Skeletal muscle cell (primary cell): ENCODE data around the gene NSD1.

Experiments used
- DNase-seq: peaks from one replicate; pipeline ENCODE4 v3.0.0-alpha.2; 2010; ENCODE audit warnings: low read depth
- H3K4me3 ChIP-seq: 2 replicates; pipeline ENCODE4 v1.5.1; 2011; ENCODE audit warnings: low read depth, mild to moderate bottlenecking, control low read depth, low read length, moderate library complexity

The NSD1 gene

DNA sequence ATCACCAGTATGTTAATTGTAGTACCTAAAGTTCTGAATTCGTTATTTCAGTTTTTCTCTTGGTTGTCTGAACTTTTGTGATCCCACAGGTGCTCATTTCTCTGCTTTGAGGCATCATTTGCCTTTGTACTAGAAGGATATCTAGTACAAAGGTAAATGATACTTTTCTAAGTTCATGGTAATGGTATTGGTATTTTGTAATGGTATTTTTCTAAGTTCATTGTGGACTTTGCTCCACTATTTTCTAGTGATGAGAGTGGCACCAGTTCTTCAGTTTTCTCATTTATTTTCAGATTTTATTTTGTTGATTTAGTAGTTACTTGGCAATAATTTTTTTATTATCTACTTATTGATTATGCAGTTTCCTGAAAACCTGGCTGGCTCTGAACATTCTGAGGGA, 127.9 kb downstream of the NSD1 start:
- no peak for DNase-seq
- no peak overlapping the region for H3K4me3 ChIP-seq

DNA sequence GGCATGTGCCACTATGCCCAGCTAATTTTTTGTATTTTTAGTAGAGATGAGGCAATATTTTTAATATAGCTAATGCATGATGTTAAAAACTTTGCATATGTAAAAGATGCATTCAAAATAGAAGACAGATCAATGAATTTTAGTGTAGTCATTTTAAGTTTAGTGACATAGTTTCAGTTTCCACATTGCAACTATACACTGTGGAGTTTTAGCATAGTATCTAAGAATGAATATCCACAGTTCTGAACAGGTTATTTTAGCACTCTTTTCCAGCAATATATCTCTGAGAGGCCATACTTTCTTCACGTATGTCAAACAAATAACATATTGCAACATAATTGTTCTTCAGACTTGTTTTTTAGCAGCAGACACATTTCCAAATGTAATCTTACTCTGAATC, 130.6 kb downstream of the NSD1 start:
- no peak for DNase-seq
- H3K4me3 ChIP-seq, result no peak overlapping the region

DNA sequence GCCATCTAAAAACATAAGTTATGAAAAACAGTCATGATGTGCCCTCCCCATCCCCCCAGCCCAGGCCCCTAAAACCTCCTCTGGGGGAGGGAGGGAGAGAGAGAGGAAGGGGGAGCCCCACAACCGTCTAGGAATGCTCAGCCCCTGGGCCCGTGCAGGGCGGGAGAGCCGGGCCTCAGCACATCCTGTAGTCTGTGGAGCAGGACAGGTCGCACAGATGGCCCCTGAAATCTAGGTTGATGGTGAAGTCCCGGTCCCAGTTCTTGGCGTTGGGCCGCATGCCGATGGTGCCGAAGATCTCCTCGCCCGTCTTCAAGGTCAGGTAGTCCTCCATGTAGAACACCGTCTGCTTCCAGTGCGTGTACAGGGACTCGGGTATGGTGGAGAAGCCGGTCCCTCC, 131.8 kb downstream of the NSD1 start:
- H3K4me3 ChIP-seq, result no peak overlapping the region
- no peak for DNase-seq

DNA sequence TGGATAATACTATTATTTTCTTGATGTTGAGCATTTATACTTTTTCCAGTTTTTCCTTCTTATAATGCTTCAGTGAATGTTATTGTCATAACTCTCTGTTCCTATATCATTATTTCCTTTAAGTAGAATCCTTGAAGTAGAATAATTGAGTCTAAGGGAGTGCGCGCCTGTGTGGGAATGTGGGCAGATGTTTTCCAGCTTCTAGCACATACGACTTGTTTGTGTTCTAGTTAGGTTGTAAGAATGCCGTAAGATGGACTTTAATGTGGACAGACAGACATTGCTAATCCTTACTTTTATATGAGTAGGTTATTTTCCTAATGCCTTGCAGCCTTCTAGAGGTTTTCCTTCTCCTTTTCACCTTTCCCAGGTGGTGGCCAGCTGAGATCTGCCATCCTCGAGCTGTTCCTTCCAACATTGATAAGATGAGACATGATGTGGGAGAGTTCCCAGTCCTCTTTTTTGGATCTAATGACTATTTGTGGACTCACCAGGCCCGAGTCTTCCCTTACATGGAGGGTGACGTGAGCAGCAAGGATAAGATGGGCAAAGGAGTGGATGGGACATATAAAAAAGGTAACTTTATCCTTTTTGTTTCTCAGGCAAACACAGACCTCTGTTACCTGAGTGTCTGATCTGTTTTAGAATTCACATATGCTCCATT, 135.8 kb downstream of the NSD1 start:
- H3K4me3 ChIP-seq, result no peak overlapping the region

DNA sequence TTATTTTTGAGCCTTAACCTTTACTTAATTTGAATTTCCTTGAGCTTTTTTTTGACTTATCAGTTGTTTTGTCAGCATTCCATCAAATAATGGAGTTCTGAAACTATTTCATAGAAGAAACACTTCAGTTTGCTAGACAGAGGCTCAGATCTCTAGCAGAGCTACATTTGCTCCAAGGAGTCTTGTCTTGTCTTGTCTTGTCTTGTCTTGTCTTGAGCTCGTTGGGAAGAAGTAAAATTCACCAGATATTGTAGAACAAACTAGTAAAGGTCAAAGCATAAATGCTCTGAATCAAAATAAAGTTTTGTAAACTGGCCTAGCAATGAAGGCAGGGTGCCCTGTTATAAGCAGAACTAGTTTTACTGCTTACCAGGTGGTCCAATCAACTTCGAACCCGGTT, 136.4 kb downstream of the NSD1 start:
- H3K4me3 ChIP-seq, result no peak overlapping the region
- no peak for DNase-seq

More for the DNA sequence above, 135.8 kb downstream of the NSD1 start:
- DNase-seq, result no peak

DNA sequence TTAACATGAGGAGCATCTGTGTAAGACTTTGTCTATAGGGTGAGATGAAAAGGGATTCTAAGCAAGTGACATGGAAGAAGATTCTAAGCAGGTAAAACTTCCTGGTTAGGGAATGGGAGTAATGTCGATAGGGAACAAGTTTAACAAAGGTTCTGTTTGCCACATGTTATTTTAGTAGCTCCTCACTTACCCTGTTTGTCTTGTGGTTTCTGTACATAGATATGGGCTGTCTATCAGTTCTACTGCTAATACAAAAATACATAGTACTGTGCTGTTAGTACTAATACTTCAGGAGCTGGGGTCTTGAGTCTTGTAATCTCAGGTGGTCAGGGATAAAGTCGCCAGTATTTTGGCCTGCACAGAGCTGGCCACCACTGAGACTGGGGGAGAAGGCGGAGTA, 137.1 kb downstream of the NSD1 start:
- H3K4me3 ChIP-seq, result no peak overlapping the region
- DNase-seq, result no peak

DNA sequence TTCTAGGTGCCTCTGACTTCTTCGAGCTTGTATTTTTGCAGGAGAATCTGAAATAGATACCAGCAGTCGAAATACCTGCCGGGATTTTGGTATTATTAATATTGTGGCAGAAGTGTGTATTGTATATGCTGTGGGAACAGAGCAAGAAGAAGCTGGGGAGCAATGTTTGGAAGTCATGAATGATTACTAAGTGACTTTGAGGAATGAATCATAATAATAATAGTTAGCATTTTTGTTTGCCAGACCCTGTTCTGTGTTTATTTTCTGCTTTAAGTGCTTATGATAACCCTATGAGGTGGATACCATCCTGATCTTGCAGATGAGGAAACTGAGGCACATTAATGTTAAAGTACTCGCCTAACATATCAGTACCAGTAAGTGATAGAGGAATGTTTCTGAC, 137.5 kb downstream of the NSD1 start:
- no peak overlapping the region for H3K4me3 ChIP-seq
- no peak for DNase-seq

DNA sequence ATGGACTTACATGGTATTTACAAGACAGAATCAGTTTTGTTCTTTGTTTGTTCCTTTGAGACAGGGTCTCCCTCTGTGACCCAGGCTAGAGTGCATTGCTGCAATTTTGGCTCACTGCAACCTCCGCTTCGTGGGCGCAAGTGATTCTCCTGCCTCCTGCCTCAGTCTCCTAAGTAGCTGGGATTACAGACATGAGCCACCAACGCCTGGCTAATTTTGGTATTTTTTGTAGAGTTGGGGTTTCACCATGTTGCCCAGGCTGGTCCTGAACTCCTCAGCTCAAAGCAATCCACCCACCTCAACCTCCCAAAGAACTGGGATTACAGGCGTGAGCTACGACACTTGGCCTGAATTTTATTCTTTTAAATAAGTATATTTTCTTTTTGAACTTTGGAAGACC, 142.3 kb downstream of the NSD1 start:
- DNase-seq, result no peak
- H3K4me3 ChIP-seq, result no peak overlapping the region

DNA sequence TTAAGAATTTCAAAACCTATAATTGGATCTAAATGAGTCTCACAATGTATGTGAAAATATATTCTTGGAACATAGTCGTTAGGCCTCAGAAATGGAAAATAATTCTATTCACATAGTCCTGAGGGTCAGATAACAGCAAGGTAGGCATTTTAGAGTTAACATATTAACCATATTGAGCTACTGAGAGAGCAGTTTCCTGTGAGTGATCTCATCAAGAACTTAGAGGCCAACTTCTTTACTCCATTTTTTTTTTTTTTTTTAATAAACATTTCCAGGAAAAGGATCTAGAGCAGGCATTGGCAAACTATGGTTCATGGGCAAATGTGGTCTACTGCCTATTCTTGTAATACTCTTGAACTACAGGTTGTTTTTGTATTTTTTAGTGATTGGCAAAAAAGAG, 143.3 kb downstream of the NSD1 start:
- H3K4me3 ChIP-seq, result no peak overlapping the region
- DNase-seq, result no peak

DNA sequence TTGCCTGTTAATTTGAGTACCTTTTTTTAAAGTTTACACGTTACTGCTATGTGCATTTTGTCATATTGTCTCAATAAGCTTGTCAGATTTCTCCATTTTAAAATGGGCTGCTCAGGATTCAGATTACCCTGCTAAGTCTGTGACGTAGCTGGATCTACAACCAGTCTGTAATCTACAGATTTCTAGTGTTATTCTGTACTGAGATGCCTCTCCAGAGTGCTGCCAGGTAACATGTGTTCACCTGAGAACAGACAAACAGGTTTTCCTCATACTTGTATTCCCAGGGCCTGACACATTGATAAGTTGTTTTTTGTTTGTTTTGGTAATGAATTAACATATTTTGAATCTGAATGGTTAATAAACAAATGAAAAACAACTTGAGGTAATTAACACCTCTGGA, 154.6 kb downstream of the NSD1 start:
- H3K4me3 ChIP-seq, result no peak overlapping the region
- no peak for DNase-seq

DNA sequence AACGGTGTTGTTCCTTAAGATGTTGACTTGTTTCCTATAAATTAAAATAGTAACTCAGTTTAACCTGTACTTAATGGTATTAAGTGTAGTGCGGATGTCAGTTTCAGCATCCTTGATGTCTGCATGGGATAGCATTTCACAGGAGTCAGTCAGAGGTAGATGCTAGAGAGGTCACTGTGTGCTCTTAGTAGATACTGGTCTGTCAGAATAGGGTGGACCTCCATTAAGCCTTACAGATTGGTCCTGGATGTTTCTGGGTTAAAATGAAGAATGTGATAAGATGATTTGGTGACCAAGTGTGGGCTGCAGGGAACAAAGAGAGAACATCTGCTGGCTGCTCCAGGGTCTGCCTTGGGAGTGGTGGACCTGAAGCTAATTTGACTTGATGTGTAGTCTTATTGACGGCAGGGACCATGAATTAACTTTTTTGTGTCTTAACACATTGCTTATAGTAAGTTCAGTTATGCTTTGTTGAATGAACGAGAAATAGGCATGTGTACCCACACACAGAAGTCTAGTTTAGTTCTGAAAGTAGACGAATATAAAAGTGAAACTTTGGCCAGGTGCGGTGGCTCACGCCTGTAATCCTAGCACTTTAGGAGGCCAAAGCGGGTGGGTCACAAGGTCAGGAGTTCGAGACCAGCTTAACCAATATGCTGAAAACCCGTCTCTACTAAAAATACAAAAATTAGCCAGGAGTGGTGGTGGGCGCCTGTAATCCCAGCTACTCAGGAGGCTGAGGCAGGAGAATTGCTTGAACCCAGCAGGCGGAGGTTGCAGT, 157.4 kb downstream of the NSD1 start:
- no peak overlapping the region for H3K4me3 ChIP-seq
- DNase-seq, result no peak

DNA sequence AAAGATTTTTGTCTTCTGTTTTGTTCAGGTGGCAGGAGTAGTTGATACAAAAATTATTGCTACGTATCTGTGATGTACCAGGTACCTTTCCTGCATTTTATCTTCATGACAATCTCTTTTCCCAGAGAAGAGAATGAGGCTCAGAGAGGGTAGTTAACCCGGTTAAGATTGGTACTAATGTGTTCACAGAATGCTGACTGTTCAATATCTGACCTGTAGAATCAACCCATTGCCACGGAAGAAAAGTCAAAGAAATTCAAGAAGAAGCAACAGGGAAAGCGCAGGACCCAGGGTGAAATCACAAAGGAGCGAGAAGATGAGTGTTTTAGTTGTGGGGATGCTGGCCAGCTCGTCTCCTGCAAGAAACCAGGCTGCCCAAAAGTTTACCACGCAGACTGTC, 158.2 kb downstream of the NSD1 start:
- no peak overlapping the region for H3K4me3 ChIP-seq
- DNase-seq, result no peak

DNA sequence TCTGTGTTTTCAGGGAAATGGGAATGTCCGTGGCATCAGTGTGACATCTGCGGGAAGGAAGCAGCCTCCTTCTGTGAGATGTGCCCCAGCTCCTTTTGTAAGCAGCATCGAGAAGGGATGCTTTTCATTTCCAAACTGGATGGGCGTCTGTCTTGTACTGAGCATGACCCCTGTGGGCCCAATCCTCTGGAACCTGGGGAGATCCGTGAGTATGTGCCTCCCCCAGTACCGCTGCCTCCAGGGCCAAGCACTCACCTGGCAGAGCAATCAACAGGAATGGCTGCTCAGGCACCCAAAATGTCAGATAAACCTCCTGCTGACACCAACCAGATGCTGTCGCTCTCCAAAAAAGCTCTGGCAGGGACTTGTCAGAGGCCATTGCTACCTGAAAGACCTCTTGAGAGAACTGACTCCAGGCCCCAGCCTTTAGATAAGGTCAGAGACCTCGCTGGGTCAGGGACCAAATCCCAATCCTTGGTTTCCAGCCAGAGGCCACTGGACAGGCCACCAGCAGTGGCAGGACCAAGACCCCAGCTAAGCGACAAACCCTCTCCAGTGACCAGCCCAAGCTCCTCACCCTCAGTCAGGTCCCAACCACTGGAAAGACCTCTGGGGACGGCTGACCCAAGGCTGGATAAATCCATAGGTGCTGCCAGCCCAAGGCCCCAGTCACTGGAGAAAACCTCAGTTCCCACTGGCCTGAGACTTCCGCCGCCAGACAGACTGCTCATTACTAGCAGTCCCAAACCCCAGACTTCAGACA, 160.4 kb downstream of the NSD1 start:
- DNase-seq, result no peak
- H3K4me3 ChIP-seq, result no peak overlapping the region

DNA sequence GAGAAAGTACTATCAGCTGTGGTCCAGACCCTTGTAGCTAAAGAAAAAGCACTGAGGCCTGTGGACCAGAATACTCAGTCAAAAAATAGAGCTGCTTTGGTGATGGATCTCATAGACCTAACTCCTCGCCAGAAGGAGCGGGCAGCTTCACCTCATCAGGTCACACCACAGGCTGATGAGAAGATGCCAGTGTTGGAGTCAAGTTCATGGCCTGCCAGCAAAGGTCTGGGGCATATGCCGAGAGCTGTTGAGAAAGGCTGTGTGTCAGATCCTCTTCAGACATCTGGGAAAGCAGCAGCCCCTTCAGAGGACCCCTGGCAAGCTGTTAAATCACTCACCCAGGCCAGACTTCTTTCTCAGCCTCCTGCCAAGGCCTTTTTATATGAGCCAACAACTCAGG, 161.1 kb downstream of the NSD1 start:
- DNase-seq, result no peak
- no peak overlapping the region for H3K4me3 ChIP-seq

DNA sequence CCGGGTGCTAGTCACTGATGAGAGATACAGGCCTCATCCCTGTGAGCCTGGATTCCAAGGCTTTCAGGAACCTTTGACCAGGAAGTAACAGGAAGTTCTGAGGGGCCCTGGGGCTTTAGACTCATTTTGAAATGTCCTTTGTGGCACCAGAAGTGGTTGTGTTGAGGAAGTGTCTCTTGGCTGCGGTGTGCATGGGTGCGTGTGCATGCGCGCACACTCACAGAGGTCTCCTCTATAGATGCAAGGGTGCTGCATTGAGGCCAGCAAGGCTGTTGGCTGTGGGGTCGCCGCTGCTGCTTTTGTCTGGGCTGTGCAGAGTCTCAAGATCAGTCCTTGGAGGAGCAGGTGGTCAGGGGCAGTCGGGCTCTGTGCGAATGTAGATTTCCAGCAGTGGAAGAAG, 162.4 kb downstream of the NSD1 start:
- no peak overlapping the region for H3K4me3 ChIP-seq
- no peak for DNase-seq

DNA sequence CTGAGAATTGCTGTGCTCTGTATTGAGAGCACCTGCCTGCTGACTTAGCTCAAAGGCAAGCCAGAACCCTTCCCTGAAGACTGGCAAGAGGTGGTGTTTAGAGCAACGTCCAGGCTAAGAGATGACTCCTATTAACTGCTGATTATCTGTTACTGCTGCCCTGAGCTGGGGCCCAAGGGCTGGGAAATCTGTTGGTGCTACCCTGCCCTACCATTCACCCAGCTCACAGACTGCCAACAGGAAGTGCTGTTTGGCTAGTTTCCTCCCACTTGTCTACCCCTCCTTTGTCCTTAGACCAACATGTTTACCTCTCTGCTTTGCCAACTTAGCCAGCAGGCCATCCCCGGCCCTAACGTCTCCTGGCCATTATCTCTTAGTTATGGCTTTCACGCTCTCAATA, 163.0 kb downstream of the NSD1 start:
- no peak overlapping the region for H3K4me3 ChIP-seq
- DNase-seq, result no peak

DNA sequence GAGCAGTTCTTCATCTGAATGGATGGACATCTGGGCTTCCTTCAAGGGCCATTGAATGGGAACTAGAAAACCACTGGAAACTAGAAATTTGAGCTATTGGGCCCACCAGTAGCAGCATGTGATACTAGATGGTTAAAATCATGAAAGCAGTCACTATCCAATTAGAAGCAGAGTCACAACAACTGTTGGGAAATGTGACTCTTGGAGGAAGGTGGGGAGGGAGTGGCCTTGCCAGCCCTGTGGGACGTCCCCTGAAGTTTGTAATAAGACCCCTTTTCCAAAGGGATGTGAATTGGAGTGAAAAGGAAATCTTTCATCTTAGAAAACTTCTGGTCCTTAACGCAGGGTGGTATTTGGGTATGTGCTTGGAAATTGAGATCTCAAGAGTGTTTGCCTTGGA, 164.3 kb downstream of the NSD1 start:
- no peak for DNase-seq
- H3K4me3 ChIP-seq, result no peak overlapping the region

DNA sequence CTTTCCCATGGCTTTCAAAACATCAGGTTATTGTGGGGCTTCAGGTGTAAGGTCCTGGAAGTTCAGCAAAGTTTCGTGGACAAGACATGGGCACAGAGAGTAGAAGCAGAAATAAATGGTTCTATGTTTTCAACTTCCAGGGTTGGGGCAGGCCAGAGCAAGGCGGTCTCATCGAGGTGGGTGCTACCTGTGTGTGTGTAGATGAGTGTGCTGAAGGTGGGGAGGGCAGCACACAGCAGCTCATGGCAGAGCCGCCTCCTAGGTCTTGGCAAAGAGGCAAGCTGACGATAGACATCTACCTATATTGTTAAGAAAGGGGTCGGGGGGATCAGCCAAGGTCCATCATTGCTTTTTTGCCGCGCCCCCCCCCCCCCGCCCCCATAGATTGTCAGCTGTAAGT, 166.1 kb downstream of the NSD1 start:
- H3K4me3 ChIP-seq, result no peak overlapping the region
- no peak for DNase-seq

DNA sequence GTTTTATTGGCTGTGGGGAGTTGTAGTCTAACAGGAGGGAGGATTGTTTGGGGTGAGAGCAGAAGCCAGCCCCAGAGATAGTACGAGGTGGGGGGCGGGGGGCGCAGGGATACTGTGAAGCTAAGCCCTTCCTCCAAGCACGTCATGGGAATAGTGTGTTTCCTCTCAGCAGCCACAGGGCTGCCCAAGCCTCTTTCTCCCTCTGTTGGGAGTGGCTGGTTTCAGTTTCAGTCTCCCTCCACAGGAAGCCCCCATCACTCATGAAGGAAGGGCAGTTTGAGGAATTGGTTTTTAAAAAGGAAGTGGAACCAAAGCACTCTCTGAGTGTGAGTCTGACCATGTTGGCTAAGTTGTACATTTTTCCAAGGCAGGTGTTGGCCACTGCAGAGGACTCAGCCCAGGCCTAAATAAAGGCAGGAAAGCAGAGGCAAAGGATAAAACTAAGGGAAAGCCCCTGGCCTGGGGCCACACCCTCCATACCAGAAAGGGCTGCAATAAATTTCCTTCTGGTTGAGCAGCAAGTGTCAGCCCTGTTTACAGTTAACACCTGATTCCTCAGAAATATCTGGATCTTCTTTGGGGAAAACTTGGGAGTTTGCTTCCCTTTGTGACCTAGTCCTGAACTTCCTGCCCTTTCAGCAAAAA, 166.8 kb downstream of the NSD1 start:
- H3K4me3 ChIP-seq, result no peak overlapping the region
- peak; percentile 33 for DNase-seq

DNA sequence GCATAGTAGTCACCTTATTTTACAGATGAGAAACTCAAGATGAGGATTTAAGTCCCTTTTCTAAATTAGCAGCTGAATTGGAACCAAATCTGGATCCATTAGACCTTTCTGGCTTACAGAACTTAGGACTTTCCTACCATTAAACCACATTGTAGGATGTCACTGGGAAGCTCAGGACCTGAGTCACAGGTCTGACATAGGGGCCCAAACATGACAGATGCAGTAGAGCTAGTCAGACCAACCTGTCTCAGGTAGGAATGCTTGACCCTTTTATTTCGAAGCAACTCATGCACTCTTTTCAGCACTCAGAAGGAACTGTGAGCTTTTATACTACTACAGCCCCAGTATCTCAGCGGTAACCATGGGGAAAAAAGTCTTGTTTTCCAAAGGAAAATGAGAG, 167.4 kb downstream of the NSD1 start:
- DNase-seq, result no peak
- H3K4me3 ChIP-seq, result no peak overlapping the region
